Measurements from ENCODE around the gene CXXC4. TPM values are rescaled to one million over a fixed set of nuclear protein-coding genes. Genes with fewer than 3 reads are reported as not detected.

Gene CXXC4
- total and polyA plus RNA-seq, 2 experiments from 2014 or later = 1.6 to 3.0 TPM

DNA sequence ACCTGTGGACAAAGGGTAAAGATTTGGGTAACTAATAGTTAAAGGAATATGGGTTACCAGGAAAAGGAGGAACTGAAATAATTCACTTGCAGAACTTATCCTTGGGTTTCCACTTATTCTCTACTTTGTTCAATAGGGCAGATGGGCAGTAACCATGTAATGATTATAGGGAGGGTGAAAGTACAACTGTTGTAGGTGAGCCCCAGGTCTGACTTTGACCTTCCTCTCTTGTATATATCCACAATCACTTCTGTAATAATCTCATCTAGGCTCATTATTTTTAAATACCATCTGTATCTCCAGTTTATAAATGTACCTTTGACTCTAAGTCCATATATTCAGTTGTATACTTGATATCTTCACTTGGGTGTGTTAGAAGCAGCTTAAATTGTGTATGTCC, 32.1 kb downstream of the CXXC4 start (continued):
- TF ChIP-seq, protein P1, sequence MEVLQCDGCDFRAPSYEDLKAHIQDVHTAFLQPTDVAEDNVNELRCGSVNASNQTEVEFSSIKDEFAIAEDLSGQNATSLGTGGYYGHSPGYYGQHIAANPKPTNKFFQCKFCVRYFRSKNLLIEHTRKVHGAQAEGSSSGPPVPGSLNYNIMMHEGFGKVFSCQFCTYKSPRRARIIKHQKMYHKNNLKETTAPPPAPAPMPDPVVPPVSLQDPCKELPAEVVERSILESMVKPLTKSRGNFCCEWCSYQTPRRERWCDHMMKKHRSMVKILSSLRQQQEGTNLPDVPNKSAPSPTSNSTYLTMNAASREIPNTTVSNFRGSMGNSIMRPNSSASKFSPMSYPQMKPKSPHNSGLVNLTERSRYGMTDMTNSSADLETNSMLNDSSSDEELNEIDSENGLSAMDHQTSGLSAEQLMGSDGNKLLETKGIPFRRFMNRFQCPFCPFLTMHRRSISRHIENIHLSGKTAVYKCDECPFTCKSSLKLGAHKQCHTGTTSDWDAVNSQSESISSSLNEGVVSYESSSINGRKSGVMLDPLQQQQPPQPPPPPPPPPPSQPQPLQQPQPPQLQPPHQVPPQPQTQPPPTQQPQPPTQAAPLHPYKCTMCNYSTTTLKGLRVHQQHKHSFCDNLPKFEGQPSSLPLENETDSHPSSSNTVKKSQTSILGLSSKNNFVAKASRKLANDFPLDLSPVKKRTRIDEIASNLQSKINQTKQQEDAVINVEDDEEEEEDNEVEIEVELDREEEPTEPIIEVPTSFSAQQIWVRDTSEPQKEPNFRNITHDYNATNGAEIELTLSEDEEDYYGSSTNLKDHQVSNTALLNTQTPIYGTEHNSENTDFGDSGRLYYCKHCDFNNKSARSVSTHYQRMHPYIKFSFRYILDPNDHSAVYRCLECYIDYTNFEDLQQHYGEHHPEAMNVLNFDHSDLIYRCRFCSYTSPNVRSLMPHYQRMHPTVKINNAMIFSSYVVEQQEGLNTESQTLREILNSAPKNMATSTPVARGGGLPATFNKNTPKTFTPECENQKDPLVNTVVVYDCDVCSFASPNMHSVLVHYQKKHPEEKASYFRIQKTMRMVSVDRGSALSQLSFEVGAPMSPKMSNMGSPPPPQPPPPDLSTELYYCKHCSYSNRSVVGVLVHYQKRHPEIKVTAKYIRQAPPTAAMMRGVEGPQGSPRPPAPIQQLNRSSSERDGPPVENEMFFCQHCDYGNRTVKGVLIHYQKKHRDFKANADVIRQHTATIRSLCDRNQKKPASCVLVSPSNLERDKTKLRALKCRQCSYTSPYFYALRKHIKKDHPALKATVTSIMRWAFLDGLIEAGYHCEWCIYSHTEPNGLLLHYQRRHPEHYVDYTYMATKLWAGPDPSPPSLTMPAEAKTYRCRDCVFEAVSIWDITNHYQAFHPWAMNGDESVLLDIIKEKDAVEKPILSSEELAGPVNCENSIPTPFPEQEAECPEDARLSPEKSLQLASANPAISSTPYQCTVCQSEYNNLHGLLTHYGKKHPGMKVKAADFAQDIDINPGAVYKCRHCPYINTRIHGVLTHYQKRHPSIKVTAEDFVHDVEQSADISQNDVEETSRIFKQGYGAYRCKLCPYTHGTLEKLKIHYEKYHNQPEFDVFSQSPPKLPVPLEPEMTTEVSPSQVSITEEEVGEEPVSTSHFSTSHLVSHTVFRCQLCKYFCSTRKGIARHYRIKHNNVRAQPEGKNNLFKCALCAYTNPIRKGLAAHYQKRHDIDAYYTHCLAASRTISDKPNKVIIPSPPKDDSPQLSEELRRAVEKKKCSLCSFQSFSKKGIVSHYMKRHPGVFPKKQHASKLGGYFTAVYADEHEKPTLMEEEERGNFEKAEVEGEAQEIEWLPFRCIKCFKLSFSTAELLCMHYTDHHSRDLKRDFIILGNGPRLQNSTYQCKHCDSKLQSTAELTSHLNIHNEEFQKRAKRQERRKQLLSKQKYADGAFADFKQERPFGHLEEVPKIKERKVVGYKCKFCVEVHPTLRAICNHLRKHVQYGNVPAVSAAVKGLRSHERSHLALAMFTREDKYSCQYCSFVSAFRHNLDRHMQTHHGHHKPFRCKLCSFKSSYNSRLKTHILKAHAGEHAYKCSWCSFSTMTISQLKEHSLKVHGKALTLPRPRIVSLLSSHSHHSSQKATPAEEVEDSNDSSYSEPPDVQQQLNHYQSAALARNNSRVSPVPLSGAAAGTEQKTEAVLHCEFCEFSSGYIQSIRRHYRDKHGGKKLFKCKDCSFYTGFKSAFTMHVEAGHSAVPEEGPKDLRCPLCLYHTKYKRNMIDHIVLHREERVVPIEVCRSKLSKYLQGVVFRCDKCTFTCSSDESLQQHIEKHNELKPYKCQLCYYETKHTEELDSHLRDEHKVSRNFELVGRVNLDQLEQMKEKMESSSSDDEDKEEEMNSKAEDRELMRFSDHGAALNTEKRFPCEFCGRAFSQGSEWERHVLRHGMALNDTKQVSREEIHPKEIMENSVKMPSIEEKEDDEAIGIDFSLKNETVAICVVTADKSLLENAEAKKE (CRISPR knock-in tag; IDR thresholded peaks at IDR 0.05) = no peak
- TF ChIP-seq EZH2phosphoT487 (IDR thresholded peaks at IDR 0.05; ENCODE audit: unreplicated experiment) (no peak), ZNF114 (CRISPR knock-in tag; IDR thresholded peaks at IDR 0.05) (no peak), JUNB (IDR thresholded peaks at IDR 0.05; ENCODE audit: unreplicated experiment) (no peak), STAT1 (IDR thresholded peaks at IDR 0.05; ENCODE audit: unreplicated experiment) (no peak), NANOG (IDR thresholded peaks at IDR 0.05; ENCODE audit: borderline replicate concordance) (no peak)
- TF ChIP-seq, protein P2, sequence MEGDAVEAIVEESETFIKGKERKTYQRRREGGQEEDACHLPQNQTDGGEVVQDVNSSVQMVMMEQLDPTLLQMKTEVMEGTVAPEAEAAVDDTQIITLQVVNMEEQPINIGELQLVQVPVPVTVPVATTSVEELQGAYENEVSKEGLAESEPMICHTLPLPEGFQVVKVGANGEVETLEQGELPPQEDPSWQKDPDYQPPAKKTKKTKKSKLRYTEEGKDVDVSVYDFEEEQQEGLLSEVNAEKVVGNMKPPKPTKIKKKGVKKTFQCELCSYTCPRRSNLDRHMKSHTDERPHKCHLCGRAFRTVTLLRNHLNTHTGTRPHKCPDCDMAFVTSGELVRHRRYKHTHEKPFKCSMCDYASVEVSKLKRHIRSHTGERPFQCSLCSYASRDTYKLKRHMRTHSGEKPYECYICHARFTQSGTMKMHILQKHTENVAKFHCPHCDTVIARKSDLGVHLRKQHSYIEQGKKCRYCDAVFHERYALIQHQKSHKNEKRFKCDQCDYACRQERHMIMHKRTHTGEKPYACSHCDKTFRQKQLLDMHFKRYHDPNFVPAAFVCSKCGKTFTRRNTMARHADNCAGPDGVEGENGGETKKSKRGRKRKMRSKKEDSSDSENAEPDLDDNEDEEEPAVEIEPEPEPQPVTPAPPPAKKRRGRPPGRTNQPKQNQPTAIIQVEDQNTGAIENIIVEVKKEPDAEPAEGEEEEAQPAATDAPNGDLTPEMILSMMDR (conservative IDR thresholded peaks at IDR 0.05; ENCODE audit: low read depth in 2 of 2) = no peak

DNA sequence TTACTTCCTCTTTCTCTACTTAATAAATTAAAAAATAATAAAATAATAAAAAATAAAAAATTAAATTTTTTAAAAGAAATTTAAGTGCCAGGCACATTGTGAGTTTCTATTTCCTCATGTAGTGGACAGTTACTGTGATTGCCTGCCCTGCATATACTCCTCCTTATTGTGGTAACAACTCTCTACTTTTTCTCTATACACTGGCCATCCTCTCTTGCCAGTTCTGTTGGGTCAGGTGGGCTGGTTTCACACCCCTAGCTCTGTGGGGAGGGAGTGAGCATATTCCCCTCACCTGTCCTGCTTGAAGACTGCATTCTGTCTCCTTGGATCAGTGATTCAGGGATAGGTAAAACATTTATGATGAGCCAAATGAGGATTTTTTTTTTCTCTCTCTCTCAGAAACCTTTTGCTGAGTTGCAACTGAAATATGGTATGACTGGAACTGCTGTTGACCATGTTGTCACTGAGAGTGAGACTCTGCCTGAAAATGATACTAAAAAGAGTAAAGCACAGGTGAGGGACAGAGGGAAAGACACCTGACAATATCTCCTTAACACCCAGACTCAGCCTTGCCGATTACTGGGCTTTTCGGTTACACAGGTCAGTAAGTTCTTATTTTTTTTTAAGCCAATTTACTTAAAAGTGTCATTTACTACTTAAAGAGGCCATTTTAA, 37.2 kb downstream of the CXXC4 start:
- H3K4me1 ChIP-seq (ENCODE audit: insufficient read depth) = no peaks in the 10 kb centered on the region
- Mint-ChIP-seq H3K27me3 (ENCODE audit: insufficient read depth, low read depth, poor library complexity) (peaks cover 4% of the 10 kb centered on the region), H3K27ac (no peak overlapping the region), H3K4me1 (peaks cover 2% of the 10 kb centered on the region; the same call in 1 of the 3 replicates), H3K36me3 (ENCODE audit: low read depth) (no peaks in the 10 kb centered on the region), H3K9me3 (no peaks in the 10 kb centered on the region), H3K4me3 (no peak overlapping the region)
- no peak for TF ChIP-seq ZNF114 (CRISPR knock-in tag; IDR thresholded peaks at IDR 0.05)
- TF ChIP-seq, protein P2 (conservative IDR thresholded peaks at IDR 0.05; ENCODE audit: low read depth in 2 of 2) = no peak
- H4K20me1 ChIP-seq (replicated peaks; ENCODE audit: insufficient read depth) = no peaks in the 10 kb centered on the region
- H3K27me3 ChIP-seq (ENCODE audit: insufficient read depth) = no peaks in the 10 kb centered on the region
- no peak for ATAC-seq
- no peak for DNase-seq (ENCODE audit: low spot score)
- no peak overlapping the region for H3K4me3 ChIP-seq
- H3K36me3 ChIP-seq (ENCODE audit: insufficient read depth) = no peaks in the 10 kb centered on the region
- no peaks in the 10 kb centered on the region for H3K79me2 ChIP-seq (replicated peaks; ENCODE audit: insufficient read depth)
- no peaks in the 10 kb centered on the region; the same call in 1 of the 2 replicates for H3K9me2 ChIP-seq (ENCODE audit: insufficient read depth)
- no peaks in the 10 kb centered on the region for H3F3A ChIP-seq (replicated peaks; ENCODE audit: low read depth)
- H3K4me2 ChIP-seq = no peak overlapping the region
- H2AFZ ChIP-seq = no peak overlapping the region
- H3K27ac ChIP-seq (ENCODE audit: low read depth) = no peak overlapping the region
